HG02884 (cell line): ENCODE data around the gene UGT3A1.
"Not testable (repeated sequence)": the region's sequence is repeated elsewhere in the genome, so short reads cannot be mapped to it uniquely, and the experiment has no call there.

Experiments used
- ATAC-seq: cut with Tn5 transposase; IDR thresholded peaks from one replicate; pipeline ENCODE4 v1.9.1; 2021; ENCODE audit warnings: mild to moderate bottlenecking, moderate library complexity; ENCODE audit not compliant: unreplicated experiment

Gene UGT3A1

DNA sequence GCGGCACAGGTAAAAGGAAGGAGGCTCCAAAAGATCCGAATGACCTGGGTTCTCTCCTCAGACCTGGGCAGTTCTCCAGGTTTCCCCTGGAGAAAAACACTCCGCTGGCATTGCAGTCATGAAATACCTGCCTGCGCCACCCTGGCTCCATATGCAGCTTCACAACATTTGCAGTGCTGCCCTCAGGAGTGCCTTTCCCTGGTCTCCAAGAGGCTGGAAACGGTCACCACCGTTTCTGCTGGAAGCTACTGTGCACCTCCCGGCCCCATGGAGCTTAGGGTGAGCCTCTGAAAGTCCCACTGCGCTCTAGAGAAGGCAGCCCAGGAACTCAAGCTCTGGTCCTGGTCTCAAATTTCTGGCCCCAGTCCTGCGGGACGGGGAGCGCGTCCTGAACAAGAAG is 670 bp downstream of the UGT3A1 start:
- no peak for ATAC-seq

DNA sequence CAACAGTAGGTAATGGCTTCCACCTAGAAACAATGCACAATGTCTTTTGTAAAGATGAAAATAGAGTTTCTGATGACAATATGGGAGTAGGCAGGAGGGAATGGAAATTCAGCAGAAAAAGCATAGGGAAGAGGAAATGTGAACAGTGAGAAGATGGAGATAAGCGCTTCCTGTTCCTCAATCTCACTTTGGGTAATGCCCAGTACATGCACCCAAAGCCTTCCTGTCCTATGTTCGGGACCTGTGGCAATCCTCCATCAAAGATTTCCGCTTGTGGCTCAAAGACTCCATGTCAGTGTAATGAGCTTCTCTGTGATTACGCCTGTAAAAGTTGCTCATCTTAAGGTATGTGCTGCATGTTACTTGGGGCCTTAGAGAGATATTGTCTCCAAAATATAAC is 2.7 kb downstream of the UGT3A1 start:
- no peak for ATAC-seq

DNA sequence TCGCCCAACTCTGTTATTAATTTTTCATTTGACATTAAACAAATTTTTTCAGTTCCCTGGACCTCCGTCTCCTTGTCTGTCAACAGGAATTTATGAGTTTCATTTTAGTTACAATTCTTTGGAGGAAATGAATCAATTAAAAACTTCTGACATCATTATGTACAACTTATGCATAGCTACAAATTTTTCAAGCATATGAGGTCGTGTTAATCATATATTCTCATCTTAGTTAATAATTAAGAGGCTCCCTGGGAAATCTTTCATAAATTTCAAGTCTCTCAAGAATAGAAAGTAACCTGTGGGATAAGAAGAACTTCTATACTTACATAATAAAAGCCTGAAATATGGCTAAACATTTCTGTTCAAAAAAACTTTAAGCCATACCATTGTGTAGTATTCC is 3.4 kb downstream of the UGT3A1 start:
- no peak for ATAC-seq

DNA sequence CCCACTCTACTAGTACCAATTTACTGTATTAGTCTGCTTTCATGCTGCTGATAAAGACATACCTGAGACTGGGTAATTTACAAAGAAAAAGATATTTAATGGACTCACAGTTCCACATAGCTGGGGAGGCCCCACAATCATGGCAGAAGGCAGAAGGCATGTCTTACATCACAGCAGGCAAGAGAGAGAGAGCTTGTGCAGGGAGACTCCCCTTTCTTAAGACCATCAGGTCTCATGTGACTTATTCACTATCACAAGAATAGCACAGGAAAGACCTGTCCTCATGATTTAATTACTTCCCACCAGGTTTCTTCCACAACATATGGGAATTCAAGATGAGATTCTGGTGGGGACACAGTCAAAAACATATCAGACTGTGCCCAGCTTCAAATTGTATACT is 11.5 kb downstream of the UGT3A1 start:
- ATAC-seq = no peak

DNA sequence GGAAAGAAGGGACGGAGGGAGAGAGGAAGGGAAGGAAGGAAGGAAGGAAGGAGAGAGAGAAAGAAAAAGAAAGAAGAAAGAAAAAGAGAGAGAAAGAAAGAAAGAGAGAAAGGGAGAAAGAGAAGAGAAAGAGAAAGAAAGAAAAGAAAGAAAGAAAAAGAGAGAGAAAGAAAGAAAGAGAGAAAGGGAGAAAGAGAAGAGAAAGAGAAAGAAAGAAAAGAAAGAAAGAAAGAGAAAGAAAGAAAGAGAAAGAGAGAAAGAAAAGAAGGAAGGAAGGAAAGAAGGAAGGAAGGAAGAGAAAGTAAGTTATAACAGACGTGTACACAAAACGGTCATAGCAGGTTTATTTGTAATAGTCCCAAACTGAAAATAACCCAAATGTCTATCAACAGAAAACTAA is 14.3 kb downstream of the UGT3A1 start:
- not testable (repeated sequence) for ATAC-seq

DNA sequence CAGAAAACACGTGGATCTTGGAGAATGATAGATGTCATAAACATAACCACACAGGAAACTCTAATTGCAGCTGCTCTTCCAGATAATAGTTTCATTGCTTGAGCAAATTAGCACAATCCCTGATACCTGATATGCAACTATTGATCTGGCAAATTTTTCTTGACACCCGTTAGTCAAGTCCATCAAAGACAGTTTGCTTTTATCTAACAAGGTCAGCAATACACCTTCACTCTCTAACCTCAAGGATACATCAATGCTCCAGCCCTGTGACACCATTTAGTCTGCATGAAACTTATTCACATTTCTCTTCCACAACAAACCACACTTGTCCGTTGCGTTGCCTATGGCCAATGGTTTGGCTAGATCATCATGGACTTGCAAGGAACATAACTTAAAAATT is 16.6 kb downstream of the UGT3A1 start:
- no peak for ATAC-seq

DNA sequence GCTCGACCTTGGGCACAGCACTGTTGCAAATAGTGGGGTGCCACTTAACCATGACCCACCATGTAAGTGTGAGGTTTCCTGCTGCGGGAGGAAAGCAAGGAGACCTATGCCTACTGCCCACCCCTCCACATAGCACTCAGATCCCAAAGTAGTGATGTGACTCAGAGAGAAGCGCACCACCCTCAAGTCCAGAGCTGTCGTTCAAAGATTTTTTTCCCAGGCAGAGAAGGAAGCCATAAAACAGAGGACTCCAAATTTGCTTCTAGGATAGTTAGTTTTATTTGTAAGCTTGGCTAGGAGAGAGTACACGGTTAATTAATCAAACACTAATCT is 19.3 kb downstream of the UGT3A1 start:
- ATAC-seq = no peak

DNA sequence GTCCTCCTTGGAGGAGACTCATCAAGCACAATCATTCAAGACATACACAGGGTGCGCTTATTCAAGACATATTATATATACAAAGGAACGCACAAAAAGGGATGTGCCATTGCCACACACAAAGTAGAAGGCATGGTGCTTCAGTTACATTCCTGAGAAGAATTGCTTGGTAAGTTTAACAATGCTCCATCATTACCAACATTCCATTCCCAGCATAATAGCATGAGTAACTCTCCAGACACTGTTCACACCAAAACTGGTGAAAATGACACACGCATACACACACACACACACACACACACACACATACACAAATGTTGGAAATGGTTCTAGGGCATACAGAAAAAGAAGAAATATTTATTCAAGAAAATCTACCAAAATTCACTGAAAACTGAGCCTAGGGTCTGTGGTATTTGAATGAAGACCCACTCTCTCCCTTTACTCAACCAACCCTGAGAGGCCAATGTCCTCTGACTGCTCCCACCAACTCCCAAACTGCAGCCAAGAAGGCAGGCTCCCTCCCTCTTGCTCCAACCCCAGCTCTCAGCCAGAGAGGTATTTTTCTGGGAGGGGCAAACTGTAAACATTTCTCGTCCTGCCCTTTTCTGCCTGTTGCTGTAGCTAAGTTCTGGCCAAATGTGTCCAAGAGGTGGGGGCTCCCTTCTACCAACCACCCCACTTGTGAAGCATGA is 19.9 kb downstream of the UGT3A1 start:
- no peak for ATAC-seq

DNA sequence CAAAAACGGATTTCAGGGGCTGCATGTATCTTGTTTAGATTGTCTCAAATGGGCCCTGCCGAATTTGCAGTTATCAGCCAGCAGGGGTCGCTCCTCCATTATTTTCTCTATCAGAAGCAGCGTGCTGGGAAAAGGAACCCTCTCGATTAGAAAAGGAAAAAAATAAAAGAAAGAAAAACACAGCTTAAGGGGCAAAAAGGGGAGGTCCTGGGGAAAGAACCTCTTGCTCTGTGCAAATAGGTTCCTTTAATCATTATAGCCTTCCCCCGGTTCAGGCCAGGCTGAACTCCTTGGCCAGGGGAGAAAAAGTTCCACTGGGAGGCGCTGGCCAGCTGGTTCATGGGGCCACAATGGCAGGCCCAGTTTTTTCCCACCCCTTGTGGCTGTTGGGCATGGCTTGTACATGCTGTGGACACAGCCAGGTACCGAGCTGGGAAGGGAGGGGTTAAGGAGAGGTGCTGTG is 27.8 kb downstream of the UGT3A1 start:
- ATAC-seq = no peak

DNA sequence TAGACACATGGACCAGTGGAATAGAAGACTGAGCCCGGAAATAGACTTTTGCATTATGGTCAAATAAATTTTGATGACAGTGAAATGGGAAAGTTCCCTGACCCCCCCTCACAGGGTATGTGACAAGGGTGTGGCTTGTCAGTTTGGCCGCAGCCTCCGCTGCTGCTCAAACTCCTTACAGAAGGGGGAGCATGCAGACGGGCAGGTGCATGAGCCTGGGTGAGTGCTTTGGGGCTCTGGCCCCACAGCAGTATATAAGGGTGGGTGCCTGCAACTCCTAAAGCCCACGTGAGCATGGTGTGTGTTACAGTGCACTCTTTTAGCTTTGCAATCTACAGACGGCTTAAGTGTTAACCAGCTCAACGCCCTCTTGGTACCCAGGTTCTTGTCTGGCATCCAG is 30.9 kb downstream of the UGT3A1 start:
- ATAC-seq = no peak

DNA sequence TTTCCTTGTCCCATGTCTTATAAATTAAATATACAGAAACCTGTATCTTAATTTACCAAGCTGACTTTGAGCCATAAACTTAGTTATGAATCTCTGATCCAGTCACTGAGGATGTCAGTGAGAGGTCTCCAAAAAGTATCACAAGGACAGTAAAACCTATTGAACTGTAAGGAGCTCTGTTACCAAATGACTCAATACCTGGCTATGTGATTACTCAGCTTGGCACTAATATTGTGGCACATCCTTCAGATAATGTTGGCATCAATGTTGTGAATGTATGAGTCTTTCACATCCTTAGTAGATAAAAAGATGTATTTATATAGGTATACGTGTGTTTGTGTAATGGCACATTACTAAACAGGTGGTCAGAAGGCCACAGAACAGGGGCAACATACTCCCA is 34.8 kb downstream of the UGT3A1 start:
- ATAC-seq = no peak

DNA sequence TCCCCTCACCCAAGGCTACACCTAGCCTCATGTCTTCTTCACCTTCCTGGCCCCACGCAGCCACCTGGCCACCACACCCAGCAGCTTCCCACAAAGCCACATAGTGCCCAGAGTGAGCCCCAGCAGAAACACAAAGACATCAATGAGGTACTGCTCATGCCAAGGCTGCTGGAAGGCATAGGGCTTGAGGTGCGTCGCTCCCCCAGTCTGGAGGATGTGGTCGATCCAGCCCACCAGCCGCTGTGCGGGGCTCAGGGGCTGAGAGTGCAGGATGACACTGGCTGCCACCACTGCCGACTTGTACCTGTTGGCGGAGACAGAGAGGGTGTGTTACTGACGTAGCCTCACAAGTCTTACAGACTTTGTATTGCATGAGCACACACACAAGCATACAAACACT is 37.0 kb downstream of the UGT3A1 start:
- ATAC-seq = no peak

DNA sequence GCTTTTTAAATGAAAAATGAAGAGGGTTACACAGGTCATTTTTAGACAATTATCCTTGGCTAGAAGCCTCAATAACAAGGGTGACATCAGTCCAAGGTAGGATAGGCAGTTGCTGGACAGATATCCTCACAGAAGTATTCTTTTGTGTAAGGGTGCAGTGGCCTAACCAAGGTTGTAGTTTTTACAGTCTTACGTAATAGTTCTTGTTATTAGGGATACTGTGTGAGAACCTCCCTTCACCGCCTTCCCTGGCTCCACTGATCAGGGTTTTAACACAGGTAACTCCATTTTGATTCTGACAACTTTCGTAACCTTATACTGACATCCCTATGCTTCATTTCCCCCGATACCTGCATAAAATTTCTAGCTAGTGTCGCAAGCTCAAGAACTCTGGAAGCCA is 44.1 kb downstream of the UGT3A1 start:
- ATAC-seq = no peak

DNA sequence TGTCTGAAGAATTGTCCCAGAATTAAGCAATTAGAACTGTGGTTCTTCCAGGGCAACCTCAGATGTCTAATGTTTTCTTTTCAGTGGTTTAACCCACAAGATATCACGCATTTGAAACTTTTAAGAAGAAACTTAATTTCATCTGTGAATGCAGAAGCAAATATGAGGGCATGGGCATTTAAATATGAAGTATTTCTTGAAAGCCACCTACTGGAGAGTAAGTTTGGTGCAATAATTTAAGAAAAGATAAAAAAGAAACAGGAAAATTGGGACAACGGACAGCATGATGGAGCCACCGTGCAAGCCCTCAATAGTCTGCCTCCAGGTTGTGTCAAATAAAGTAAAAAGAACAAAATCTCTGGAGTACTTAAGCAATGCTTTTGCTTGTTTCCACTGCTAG is 51.6 kb downstream of the UGT3A1 start:
- no peak for ATAC-seq

DNA sequence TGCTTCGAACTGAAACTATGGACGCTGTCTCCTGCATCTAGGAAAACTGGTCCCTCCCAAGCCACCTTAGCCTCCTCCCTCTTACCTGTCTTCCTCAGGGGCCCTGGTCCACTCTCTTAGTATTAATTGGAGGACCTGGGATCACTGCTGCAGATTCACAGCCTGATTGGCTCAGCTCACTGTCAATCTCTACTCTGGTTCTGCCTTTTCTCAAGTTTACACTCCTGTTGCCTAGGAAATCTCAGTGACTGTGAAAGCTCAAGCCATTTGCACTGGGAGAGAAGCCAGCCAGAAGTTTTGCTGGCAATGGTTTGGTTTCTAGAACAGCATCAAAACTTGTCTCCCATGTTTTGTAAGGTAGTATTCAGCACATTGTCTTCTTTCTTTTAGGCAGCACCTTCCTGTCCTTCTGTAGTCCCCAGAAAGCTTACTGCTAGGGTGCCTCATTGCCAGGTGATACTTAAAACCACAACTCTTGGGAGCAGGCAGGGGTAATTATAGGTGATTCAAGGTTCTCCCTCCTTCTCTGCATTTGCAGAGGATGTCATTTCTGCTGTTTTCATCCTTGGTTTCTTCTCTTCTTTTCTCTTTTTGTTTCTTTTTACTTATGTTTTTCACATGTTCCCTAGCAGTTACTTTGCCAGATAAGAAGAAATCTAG is 52.5 kb downstream of the UGT3A1 start, which contains the start of gene CAPSL:
CAPSL (minus strand) TSS at position 55 of the 660 bp plus-strand sequence. CDS start 17,502 bp downstream, outside the sequence.
- ATAC-seq = peak; percentile 60

DNA sequence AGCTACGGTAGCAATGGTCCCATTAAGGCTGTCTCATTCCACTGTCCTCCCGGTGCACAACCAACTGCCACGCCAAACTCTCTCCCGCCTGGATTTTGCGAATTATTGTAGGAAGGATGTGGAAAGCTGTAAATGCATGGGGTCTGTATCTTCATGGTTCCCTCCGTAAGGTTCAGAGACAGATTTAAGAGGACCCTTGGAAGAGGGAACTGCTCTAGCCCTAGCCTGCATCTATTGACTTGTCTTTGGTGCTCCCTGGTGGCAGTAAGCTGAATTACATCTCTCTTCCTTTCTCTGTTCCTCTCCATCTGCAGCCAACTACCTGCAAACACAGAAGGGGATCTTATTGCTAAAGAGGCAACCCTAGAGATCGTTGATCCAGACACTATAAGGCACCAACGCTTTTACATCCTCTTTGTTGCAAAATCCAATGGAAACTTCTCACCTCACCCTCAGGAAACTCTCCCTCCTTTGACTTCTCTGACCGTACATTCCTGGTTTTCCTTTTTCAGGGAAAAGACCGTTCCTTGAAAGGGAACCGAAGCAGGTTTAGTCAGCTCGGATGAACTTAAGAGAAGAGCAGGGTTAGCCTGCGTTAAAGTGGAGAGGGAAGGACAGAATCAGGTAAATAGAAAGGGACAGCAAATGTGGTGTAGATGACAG is 64.7 kb downstream of the UGT3A1 start:
- peak; percentile 51 for ATAC-seq

DNA sequence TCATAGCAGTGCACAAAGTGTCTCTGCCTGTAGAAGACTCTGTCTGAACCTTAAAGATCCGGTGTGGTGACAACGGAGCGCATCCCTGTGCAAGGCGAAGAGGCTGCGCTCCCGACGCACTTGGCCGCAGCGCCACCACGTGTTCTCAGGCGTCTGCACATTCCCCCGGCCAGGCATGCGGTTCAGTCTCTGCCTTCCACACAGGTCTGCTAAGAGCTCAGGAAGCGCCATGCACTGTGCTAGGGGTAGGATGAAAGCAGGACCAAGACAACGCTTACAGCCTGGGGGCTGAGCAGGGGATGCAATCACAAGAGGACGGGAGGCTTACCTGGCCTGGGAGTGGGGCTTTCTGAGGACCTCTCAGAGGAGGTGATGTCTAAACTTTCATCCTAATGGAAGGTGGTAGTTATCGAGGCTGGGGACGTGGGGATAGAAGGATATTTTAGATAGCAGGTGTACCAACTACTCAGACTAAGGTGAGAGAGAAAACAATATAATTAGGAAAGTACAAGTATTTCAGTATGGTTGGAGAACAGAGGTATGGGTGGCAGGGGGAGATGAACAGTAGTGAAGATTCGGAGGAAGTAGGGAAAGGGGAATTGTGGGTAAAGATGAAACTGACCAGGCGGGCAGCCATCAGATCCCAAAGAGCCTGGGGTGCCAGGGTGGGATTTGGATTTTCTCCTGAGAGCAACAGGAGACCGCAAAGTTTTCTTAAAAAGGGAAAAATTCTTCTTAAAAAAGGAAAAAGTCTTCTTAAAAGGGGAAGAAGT is 66.1 kb downstream of the UGT3A1 start:
- ATAC-seq = peak; percentile 87

DNA sequence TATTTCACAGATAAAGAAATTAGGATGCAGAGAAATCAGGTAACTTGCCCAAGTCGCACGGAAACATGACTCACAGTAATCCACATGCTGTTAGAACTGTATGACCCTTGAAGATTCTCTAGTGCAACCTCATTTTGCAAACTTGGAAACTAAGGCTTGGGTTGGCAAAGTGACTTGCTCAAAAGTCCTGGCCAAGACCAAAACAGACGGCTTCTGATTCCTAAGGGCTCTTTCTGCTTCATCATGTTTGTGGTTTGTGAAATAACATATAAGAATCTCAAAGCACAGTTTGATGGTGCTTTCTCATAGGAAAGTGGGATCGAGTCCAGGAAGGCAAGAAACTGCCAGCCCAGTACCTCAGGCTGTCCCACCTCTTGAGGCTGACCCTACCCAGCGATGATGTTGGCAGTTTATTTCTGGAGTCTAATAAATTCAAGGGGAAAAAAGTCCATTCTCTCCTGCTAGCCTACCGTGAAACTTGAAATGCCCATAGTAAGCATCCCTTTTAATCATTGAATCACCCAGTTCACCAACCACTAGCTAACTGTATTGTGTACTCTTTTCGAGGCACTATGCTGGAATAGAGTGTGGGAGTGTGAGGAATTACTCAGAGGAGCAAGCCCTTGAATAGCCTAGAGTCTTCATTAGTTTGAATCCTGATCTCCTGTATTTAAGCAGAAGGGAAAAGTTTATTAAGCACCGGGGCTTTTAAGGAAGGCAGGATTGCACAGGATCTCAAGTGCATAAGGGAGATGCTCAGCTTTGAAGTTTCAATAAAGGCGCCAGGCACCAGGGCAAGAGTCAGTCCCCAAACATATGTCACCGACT is 66.9 kb downstream of the UGT3A1 start:
- no peak for ATAC-seq

DNA sequence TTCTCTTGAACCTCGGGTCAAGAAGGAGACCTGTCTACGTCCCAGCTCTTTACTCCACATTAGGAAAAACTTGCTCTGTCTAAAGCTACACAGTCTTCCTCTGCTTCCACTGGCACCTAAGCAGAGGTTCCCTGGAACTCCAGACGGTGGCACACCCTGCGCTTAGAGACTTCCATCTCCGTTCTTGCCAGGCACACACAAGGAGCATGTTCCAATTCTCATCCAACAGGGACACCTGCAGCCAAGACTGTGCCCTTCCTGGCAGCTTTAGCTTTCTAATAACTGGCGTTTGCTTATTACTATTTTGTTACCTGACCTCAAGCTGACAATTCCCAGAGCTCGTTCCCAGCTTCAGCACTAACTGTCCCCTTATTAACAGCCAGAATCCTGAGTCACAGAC is 68.7 kb downstream of the UGT3A1 start:
- no peak for ATAC-seq

DNA sequence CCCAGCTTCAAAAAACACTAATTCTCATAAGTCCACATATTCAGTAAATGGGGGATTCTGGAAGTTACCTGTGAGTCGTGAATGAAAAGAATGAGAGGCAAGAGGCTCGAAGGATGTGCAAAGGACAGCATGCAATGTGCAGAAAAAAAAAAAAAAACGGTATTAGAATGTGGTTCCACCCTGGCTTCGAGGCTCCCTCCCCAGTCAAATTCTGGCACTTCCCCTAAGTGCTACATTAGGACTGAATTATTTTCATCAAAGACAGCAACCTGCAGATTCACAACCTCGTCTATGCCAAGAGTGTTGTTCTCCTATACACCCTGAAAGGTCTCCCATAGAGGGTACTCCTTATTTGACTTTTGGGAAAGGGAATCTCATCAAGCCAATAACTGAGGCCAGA is 69.3 kb downstream of the UGT3A1 start:
- no peak for ATAC-seq

DNA sequence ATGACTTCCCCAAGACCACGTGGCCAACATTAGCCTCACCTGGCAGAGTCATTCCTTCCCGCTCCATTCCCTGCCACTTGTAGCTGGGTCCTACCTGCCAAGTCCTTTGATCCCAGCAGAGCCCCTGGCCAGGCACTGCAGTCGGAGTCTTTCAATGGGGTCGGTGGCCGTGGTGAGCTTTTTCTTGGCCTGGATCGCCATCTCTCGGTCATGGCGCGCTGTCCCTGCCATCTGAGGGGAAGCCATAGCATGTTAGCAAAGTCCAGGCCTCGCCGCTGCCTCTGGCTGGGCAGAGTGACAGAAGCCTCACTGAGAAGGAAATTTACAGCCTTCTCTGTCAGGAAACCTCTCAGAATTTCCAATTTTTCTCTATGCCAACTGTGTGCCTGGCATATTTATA is 70.3 kb downstream of the UGT3A1 start:
- ATAC-seq = no peak
